Activated CD8-positive, alpha-beta memory T cell treated with anti-CD3 and anti-CD28 coated beads for 4 hours (primary cell): ENCODE data around the gene SLC37A2.
A peak's percentile ranks its signal among the peaks of the same experiment; 100 is the strongest.

Experiments
- DNase-seq, 2 donors: peaks; one replicate each; pipeline ENCODE4 v3.0.0-alpha.2; 2020; ENCODE audit warnings: low read depth in 2 of 2

The SLC37A2 gene

DNA sequence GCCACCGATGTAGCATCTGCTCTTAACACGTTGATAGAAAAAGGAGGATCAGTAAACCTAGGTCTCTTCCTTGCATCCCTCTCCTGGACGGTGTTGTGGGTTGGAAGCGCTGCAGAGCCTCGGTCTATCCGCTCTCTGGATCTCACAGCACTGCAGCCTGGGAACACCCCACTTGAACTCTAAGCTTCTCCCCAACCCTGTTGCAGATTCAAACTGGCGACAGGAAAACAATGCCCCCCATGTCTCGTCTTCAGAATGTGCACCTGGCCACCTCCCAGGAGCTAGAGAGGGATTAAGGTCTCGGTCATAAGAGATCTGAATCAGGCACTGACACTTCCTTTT is 47.9 kb downstream of the SLC37A2 start:
- DNase-seq: no peak

DNA sequence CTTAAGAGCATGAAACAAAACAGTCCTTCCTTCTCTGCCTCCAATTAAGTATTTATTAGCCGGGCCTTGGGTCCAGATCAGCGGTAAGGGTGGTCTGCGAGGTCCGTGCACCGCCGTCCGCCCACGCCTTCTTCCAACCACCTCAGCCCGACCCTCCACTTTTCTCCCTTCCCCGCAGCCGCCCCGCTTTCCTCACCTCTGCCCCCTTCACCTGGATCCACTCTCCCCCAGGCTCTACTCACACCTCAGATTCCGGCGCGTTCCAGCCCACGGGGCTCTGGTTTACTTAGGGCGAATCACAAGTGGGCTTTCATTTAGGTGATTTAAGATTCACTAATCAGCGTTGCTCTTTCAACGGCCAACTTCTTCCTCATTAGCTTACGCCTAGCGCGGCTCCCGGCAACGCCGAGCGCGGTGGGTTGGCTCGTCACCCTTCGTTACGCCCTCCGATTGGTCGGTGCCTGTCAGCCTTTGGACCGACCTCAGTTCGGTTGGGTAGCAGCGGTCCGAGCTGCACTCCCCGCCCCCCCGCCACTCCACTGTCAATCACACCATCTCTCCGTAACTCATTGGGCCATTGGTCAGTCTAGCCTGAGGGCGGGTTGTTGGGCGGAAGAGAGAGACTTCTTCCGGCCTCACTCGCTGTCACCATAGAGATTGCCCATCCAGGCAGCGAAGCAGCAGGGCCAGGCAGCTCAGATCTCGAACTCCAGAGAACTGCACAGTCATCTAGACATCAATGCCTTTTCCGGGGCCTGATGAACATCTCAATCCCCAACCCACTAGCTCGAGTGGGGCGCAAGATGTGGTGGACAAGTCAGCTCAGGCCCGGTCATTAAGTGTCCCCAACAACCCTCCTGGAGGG is 48.5 kb downstream of the SLC37A2 start, which contains the start of gene TMEM218:
TSS of gene TMEM218 (minus strand) at position 284 of the 865 bp plus-strand sequence. CDS start 9,385 bp downstream, outside the sequence.
- DNase-seq: peak; percentile 92

DNA sequence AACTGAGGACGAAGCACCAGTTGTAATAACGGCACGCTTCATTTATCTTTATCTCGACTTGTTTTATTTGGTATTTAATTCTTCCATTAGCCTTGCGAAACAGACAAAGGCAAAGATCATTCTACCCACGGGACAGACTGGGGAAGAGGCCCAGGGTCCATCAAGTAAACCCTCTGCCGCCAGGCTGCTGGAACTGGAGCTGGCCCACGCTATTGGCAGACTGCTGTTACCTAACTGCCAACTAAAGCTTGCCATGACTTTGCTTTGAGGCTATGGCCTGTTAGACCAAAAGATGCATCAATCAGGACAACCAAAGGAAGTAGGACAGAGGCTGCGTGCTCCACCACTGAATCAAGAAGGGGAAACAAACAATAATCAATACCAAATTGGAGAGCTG is 49.1 kb downstream of the SLC37A2 start:
- DNase-seq: no peak

DNA sequence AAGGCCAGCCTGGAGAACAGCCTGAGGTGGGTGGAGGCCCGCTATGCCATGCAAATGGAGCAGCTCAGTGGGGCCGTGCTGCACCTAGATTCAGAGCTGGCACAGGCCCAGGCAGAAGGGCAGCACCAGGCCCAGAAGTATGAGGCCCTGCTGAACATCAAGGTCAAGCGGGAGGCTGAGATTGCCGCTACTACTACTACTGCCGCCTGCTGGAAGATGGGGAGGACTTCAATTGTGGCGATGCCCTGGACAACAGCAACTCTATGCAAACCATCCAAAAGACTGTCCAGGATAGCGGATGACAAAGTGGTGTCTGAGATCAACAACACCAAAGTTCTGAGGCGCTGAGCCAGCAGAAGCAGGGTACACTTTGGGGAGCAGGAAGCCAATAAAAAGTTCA is 51.4 kb downstream of the SLC37A2 start:
- DNase-seq: no peak

DNA sequence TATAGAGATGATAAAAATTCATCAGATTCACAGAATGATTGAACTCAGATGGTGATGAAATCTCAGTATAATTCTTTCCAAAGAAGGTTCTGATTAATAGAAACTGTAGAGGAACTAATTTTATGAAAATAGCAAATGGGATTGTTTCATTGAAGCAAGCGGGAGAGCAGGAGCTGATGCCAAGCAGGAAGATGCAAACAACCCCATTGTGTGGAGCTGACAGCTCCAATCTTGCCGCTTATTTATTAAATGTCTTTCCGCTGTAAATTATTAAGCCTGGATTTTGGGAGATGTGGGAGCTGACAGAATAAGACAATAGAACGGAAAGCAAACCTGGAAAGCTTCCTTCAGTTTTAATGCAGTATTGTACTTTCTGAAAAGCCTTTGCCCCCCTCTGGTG is 54.3 kb downstream of the SLC37A2 start:
- DNase-seq: no peak

DNA sequence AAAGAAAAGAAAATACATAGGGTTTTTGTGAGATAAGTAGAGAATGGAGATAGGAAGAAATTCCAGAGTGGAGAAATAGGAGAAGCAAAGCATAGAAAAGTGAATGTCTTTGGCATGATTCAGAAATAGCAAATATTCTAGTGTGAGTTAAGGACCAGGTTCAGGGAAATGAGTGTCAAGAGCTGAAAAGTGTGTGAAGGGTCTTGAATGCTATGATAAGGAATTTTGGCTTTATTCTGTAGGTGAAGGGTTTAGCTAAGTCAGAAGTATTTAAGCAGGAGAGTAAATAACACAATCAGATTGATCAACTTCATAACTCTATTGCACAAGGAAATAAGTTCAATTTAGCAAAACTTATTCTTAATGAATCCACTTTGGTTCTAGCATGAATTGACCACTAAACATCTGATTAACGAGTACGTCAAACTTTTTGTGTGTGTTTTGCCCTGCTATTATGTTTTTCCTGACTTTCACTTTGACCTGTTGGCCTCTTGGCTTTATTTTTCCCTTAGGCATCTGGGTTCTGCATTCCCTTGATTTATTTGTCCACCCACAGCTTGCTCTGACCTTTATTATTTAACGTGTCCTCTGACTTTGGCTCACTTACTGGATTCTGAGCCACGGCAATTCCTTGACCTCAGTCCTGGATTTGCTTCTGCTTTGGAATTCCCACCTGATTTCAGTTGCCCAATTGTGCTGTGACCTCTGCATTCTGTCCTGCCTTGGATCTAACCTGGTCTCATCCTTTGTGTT is 60.3 kb downstream of the SLC37A2 start:
- DNase-seq: no peak

DNA sequence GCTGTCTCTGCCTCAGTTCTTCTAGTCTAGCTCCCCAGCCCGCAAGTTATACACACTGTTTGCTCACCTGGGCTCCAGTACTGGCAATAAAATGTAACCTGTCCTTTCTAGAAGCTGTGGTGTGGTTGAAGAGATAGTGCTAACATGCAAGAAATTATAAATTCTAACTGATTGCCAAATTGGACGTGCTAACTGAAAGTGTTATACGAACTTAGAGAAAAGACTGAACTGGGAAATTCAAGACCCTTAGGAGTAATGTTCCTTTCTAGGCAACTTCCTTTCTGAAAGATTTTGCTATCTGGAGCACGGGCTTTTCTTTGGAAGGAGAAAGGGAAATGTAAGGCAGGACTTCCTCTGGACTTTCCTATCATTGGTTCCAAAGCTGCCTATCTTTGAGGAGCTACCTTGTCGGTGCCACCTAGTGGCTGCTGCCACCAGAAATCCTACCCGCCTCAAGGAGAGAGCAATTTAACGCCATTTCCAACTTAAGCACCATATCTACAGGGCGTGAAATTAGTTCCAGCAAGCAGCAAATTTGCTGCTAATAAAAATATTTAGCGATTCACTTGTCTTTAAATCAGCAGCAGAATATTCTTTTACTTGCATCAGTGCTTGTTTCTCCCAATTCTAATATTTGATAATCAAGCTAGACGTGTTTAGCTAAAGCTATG is 61.0 kb downstream of the SLC37A2 start:
- DNase-seq: no peak

DNA sequence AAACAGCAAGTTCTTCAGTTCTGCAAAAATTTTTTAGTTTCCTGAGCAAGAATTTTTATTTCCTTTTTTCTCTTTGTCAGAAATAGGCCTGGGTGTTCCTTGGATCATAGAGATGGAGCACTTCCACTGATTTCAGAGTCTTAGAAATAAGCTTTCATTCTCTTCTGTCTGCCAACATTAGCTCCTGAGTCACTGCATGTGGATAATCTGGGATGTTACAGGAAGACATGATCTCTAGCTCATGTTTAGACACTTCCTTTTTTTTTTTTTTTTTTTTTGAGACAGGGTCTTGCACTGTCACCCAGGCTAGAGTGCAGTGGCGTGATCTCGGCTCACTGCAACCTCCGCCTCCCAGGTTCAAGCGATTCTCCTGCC is 61.5 kb downstream of the SLC37A2 start:
- no peak for DNase-seq

DNA sequence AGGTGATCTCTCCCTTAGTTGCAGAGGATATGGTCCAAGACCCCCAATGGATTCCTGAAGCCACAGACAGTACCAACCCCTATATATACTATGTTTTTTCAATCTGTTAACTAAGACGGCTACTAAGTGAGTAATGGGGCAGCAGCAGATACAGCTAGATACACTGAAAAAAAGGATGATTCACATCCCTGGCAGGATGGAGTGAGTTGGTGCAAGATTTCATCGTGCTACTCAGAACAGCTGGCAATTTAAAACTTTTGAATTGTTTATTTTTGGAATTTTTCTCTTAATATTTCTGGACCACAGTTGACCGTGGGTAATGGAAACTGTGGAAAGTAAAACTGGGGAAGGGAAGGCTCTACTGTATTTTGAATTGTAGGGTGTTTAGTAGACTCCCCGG is 65.3 kb downstream of the SLC37A2 start:
- DNase-seq: no peak

DNA sequence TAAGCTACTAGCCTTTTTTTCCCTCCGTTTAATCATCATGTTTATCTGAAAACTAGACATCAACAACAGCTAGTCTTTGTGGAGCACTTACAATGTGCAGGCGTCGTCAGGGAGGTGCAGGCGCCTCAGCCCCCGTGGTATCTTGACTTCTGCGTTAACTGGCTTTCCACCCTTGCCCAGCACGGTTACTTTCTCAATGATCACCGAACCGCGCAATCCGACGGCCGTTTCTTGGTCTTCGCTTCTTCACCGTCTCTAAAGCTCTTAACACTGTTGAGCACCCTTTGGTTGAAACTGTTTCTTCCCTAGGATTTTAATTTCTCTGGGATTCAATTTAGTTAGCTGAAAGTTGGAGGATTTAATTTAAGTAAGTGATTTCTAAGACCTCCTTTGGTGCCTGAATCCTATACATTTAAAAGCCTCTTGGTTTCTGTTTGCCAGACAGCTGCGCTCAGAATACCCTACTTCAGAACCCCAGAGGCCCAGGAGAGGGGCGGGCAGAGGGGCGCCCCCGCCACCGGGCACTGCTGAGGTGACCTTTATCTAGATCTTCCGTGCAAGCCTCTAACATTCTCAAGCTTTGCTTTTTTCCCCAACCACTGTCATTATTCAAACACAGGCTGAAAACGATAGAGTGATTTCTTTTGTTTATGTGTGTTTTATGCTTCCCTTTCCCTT is 66.3 kb downstream of the SLC37A2 start:
- no peak for DNase-seq

DNA sequence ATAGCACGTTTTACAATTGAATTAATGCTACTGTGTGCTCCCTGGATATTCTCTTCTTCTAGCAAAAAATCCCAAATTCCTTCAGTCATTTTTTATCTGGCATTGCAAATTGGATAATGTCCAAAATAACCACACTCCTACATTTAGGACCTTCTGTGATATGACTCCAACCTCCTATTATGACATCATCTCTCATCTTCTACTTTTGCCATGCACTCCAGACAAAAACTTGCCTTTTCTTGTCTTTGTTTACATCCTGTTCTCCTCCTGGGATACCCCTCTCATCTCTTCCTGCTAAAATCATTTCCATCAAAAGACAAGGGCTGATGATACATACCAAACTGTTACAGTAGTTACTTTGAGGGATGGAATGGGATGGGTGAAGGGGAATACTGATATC is 69.0 kb downstream of the SLC37A2 start:
- no peak for DNase-seq

DNA sequence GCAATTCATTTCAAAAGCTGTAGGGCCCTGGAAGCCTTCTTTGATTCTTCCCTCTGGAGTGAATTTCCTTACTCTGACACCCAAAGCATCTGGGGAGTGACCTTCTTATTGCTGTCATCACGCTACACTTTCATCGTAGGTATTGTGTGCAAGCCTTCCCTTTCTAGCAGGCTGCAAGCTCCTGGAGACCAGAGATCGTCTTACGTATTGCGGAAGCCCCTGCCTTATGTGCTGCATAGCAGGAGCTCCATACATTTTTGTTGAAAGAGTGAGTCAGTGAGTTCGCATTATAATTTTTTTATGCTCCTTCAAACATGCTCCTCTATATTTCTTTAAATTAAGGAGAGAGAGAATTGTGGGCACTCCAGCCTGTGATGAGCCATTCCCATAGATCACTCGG is 69.5 kb downstream of the SLC37A2 start:
- no peak for DNase-seq

DNA sequence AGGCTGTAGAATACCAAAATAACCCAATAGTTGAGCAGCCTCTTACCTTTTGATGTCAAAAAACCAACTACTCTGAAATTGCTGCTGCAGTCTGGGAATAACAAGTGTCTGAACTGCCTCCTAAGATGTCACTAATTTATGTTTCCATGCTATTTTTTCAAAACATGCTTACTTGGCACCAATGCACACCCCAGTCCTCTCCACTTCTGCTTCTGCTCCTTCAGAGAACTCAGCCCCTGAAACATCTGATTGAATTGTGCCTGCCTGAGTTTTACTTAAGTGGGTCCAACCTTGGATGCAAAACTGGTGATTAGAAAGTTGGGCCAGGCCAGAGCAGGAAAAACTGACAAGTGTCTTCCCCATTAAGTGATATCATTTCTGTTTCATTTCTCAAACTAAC is 72.9 kb downstream of the SLC37A2 start:
- no peak for DNase-seq

DNA sequence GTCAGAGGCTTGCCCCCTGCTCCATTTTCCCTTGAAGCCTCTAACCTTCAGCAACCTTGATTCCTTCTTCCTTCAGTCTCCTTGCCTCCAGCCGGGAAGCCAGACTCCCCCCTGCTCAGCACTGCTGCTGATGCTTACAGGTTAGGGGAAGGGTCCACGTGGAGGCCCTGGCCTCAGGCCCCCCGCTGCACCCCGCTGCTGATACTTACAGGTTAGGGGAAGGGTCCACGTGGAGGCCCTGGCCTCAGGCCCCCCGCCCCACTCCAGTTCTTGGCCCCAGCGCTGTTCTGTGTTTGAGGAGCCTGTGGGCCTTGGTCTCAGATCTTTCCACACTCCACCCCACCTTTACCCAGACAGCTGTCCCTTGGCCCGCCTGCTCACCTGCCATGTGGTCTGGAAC is 75.9 kb downstream of the SLC37A2 start:
- no peak for DNase-seq

DNA sequence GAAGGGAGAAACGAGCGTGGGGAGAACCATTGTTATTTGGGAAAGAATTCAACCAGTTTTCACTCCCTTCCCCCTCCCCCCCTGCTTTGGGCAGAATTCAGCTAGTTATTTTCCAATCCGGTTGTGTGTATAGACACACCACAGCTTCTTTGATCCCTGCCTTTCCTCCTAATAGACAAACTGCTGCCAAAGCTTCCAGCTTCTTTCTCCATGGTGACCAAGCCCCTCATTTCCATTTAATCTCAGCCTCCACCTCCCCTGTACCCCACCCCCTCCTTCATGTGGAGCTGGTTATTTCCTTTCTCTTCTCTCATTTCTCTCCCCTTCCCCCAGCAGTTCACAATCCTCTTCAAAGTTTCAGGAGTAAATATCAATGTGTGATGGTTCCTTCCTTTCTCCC is 76.7 kb downstream of the SLC37A2 start:
- no peak for DNase-seq
